NCI-H2171 (cell line): ENCODE measurements around the gene CCDC192.

Source experiments
- DNase-seq: peaks from one replicate; lab custom pipeline; 2025; lab: John Stamatoyannopoulos, UW

Gene CCDC192

GRCh38 chr5:127958421-127959011 lies 255.3 kb downstream of the CCDC192 start:
- no peak for DNase-seq

- peak; percentile 80 for DNase-seq
These were observed 256.1 kb downstream of the CCDC192 start for GRCh38 chr5:127959152-127959764.

GRCh38 chr5:127960270-127960691 lies 257.1 kb downstream of the CCDC192 start:
- DNase-seq: no peak

- DNase-seq: no peak
These were observed 258.0 kb downstream of the CCDC192 start for GRCh38 chr5:127961006-127961762.

- DNase-seq: no peak
These were observed 258.6 kb downstream of the CCDC192 start for GRCh38 chr5:127961763-127962145.

GRCh38 chr5:127962491-127962890 lies 259.3 kb downstream of the CCDC192 start:
- DNase-seq: no peak

- no peak for DNase-seq
These were observed 260.0 kb downstream of the CCDC192 start for GRCh38 chr5:127963233-127963632.

- DNase-seq: no peak
These were observed 260.7 kb downstream of the CCDC192 start for GRCh38 chr5:127963931-127964330.

- no peak for DNase-seq
These were observed 264.3 kb downstream of the CCDC192 start for GRCh38 chr5:127967323-127967982.

- DNase-seq: no peak
These were observed 264.9 kb downstream of the CCDC192 start for GRCh38 chr5:127967983-127968592.

- no peak for DNase-seq
These were observed 265.8 kb downstream of the CCDC192 start for GRCh38 chr5:127969002-127969401.

GRCh38 chr5:127969651-127970050 lies 266.5 kb downstream of the CCDC192 start:
- no peak for DNase-seq

- DNase-seq: no peak
These were observed 266.9 kb downstream of the CCDC192 start for GRCh38 chr5:127970081-127970480.

GRCh38 chr5:127970854-127971425 lies 267.7 kb downstream of the CCDC192 start:
- no peak for DNase-seq

GRCh38 chr5:127975961-127976360 lies 272.8 kb downstream of the CCDC192 start:
- DNase-seq: no peak

- DNase-seq: no peak
These were observed 273.3 kb downstream of the CCDC192 start for GRCh38 chr5:127976525-127976924.

- no peak for DNase-seq
These were observed 274.0 kb downstream of the CCDC192 start for GRCh38 chr5:127976991-127977717.

GRCh38 chr5:127978738-127979300 lies 275.6 kb downstream of the CCDC192 start:
- DNase-seq: no peak

- DNase-seq: no peak
These were observed 276.3 kb downstream of the CCDC192 start for GRCh38 chr5:127979475-127979874.

GRCh38 chr5:127980843-127981242 lies 277.7 kb downstream of the CCDC192 start:
- DNase-seq: no peak

- DNase-seq: no peak
These were observed 278.3 kb downstream of the CCDC192 start for GRCh38 chr5:127981498-127981897.
